Daoy (cell line): ENCODE results near the gene C1orf56. TPM values are rescaled to one million over a fixed set of nuclear protein-coding genes. Genes with fewer than 3 reads are reported as not detected.

Source experiments
- DNase-seq: peaks from one replicate; pipeline ENCODE4 v3.0.0-alpha.2; 2015; ENCODE audit warnings: low read depth
- total RNA-seq: library from RNA; depleted of rRNA; stranded (reverse); fragments of >200 nt; shearing (Covaris generic); gene quantifications from 2 replicates; pipeline ENCODE4 v1.2.3, GENCODE V29; 2014

Gene C1orf56
- total RNA-seq, 1 experiment from 2014 or later, result 0.80 TPM

- DNase-seq, result peak; percentile 68
These were observed 22.9 kb upstream of the C1orf56 start for GRCh38 chr1:151024540-151025146.

- no peak for DNase-seq
These were observed 21.1 kb upstream of the C1orf56 start for GRCh38 chr1:151026460-151026859.

GRCh38 chr1:151032164-151032563 lies 15.4 kb upstream of the C1orf56 start:
- no peak for DNase-seq

DNA sequence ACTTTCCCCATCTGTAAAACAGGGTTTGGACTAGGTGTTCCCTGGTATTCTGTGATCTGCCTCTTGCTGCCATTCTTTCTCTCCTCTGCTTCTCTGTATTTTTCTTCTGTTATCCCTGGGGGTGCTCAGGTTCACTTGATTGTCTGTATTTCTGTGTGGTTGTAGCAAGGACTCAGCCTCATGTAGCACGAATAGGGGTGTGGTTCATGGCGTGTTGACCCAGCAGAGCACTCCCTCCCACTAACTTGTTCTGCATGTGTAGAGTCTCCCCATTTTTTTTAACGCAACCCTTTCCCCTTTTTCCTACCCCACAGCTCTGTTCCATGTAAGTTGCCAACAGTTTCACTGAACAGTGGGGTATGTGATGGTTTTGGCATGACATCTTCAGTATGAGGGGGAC lies 12.4 kb upstream of the C1orf56 start:
- DNase-seq, result no peak

- DNase-seq, result no peak
These were observed 11.2 kb upstream of the C1orf56 start, which contains the start of gene BNIPL for GRCh38 chr1:151036356-151036755. Gene BNIPL, plus strand, starts transcription at chr1:151036586. Its CDS starts 140 bp downstream, at chr1:151036726.

GRCh38 chr1:151037032-151037431 lies 10.5 kb upstream of the C1orf56 start:
- no peak for DNase-seq

- DNase-seq, result no peak
These were observed 8.0 kb upstream of the C1orf56 start for GRCh38 chr1:151039521-151039920.

GRCh38 chr1:151043163-151043562 lies 4.4 kb upstream of the C1orf56 start:
- DNase-seq, result no peak

DNA sequence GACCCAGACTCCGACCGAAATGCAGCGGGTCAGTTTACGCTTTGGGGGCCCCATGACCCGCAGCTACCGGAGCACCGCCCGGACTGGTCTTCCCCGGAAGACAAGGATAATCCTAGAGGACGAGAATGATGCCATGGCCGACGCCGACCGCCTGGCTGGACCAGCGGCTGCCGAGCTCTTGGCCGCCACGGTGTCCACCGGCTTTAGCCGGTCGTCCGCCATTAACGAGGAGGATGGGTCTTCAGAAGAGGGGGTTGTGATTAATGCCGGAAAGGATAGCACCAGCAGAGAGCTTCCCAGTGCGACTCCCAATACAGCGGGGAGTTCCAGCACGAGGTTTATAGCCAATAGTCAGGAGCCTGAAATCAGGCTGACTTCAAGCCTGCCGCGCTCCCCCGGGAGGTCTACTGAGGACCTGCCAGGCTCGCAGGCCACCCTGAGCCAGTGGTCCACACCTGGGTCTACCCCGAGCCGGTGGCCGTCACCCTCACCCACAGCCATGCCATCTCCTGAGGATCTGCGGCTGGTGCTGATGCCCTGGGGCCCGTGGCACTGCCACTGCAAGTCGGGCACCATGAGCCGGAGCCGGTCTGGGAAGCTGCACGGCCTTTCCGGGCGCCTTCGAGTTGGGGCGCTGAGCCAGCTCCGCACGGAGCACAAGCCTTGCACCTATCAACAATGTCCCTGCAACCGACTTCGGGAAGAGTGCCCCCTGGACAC lies 534 bp downstream of the C1orf56 start:
- DNase-seq, result peak; percentile 80

- no peak for DNase-seq
These were observed 1.1 kb downstream of the C1orf56 start for GRCh38 chr1:151048645-151049032.

DNA sequence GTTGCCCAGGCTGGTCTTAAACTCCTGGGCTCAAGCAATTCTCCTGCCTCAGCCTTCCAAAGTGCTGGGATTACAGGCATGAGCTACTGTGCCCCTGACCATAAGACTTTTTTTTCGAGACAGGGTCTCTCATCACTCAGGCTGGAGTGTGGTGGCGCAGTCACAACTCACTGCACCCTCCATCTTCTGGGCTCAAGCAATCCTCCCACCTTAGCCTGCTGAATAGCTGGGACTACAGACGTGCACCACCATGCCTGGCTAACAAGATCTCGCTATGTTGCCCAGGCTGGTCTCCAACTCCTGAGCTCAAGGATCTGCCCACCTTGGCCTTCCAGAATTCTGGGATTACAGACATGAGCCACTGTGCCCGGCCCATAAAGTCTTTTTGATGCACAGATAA lies 1.9 kb downstream of the C1orf56 start:
- no peak for DNase-seq

DNA sequence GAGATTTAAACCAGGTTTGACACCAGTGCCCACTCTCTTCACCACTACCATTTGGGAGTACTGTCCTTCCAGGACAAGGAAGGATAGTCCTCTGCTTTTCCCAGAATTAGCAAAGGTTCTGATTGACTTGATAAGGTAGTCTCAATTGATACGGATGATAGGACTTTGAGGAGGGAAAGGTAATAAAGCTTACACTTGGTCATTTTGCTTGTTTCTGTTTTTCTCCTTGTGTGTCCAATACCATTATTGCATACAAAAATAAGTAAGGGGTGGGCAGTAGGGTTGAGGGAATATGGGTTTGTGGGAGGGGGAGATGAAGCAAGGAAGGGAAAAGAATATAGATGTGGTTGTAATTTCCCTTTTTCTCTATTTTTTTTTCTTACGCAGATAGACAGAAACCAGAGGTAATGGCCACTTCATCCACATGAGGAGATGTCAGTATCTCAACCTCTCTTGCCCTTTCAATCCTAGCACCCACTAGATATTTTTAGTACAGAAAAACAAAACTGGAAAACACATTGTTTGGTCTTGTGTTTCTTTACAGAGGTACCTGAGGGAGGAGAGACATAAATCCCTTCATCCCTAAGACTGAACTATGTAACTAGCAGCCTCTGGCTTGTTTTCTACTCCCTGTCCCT lies 2.6 kb downstream of the C1orf56 start:
- DNase-seq, result no peak

- no peak for DNase-seq
These were observed 3.9 kb downstream of the C1orf56 start for GRCh38 chr1:151051356-151052009.

GRCh38 chr1:151054971-151055547 lies 7.5 kb downstream of the C1orf56 start:
- no peak for DNase-seq

GRCh38 chr1:151055581-151055980 lies 8.0 kb downstream of the C1orf56 start:
- no peak for DNase-seq

DNA sequence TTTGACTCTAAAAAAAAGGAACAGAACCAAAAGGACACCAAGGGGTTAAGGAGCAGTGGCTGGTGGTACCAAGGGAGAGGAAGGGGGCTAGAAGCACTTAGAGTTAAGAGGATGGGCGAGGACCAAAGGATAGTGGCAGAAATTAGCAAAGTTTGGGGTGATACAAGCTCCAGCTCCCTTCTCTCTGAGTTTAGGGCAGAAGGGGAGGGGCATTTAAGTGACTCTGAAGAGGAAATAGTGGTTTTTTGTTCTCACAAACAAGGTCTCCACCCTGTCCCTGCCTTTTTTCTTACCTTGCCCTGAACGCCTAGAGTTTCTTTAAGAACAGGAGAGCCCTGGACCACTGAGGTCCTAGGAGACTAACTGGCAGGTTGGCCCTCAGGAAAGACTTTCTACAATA lies 8.6 kb downstream of the C1orf56 start:
- DNase-seq, result no peak

- peak; percentile 22 for DNase-seq
These were observed 11.1 kb downstream of the C1orf56 start for GRCh38 chr1:151058692-151059091.

DNA sequence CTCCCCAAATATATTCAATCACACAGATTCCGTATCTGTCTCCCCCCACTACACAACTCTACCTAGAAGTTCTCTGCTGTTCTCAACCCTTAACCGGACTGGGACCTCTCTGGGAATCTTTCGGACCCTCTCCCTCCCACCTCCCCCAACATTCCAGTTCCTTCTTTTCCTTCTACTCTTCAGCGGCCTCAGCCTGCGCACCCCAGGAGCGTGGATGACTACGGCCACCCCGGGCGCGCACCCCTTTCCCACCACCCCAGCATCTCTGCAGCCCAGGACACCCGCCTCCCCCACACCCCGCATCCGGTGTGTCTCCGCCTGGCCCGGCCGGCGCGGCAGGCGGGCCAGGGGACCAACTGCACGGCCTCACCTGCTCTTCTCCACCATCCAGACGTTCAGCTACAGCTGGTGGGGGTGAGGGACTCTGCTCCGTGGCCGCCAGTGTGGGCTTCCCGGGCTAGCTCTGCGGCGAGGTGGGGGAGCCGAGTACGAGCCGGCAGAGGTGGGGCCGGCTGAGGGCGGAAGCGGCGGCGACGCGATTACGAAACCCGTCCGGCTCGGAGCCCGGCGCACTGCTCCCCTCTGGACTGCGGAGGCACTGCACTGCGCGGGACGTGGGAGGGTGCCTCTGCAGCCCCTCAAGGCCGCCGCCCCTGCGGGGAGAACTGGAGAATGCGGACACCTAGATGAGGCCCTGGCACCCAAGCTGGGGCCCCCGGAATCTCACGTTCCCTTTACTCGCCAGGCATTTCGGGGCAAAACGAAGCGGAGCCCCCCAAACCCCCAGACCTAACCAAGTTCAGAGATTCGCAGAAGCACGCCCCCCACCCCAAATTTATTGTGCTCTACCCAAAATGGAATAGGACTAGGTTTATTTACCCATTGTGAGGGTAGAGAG lies 11.8 kb downstream of the C1orf56 start, which contains the start of gene CDC42SE1:
CDC42SE1 (minus strand) TSS at position 514 of the 898 bp plus-strand sequence. CDS start 3,892 bp downstream, outside the sequence.
- peak; percentile 94 for DNase-seq

GRCh38 chr1:151060007-151060656 lies 12.6 kb downstream of the C1orf56 start, which contains the start of gene MLLT11:
Gene MLLT11, plus strand, starts transcription at chr1:151060397. Its CDS starts 6,828 bp downstream, at chr1:151067225.
- DNase-seq, result peak; percentile 87
